ENCODE data around the gene OR6C76. TPM values are rescaled to one million over a fixed set of nuclear protein-coding genes. Genes with fewer than 3 reads are reported as not detected.
"Not testable (repeated sequence)": the region's sequence is repeated elsewhere in the genome, so short reads cannot be mapped to it uniquely, and the experiment has no call there.

The OR6C76 gene
- total RNA-seq (2014; rRNA removed; shearing (Covaris generic)): not detected in 2 replicates

DNA sequence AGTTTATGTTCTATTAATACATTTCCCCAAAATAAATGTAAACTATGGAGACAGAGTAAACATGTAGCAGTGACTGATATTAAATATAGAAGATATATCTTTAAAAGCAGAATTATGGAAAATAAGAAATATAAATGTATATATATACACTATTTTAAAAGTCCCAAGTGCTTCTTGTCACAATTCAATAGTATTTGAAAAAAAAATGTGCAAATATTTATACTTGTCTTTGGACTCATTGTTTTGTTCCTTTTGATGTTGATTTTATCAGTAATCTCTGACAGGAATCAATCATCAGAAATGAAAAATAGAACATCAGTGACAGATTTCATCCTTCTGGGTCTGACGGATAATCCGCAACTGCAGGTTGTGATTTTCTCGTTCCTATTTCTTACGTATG, at the start of gene OR6C76:
Gene OR6C76, plus strand, starts transcription at position 301 of the 400 bp plus-strand sequence. Its CDS starts 0 bp downstream, at position 301.
- no peak for DNase-seq (ENCODE audit: low read depth)

DNA sequence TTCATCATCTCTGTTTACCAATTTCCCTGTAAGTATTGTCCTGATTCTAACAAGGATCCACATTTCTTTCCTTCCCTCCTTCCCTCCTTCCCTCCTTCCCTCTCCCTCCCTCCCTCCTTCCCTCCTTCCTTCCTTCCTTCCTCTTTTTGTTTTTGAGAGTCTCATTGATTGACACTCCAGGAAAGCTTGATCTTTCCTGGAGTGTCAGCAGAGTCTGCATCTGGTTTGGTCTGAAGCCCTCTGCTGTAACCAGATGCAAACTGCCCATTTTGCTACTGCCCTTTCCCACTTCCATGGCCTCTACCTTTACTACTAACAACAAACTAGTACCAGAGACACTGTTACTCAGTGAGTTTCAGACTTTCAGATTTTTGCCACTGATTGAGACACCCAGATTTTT, 40.2 kb upstream of the OR6C76 start:
- DNase-seq (ENCODE audit: low read depth): no peak

DNA sequence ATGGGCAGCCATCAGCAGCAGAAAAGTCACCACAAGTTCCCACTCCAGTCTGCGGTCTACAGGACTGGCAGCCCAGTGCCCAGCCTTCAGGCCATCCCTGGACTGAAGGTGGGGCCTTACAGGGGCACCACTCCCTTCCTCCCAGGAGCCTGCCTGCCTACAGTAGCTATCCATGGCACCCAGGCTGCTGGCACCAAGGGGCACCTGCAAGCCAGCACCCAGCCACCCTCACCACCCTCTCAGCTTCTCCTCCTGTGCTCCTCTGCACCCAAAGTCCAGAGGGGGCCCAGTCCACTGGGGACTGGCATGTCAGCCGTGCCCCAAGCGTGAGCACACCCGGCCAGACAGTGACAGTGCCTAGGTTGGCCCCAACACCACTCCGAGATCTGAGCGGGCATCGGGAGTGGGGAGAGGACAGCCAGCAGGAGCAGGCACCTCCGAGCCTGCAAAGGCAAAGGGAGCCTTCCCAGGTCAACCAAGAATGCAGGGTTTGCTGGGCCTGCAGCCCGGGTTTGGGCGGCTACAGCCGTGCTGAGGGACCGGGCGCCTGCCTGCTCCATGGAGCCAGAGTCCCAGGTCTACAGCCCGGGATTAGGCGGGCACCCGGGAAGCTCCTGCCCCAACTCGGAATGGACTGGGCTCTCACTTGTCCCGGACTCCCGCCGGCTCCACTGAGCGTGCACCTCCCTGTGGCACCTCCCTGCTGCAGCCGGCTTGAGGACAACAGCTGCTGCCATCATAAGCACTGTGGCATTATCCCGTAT, 33.8 kb upstream of the OR6C76 start:
- peak; percentile 7 for DNase-seq (ENCODE audit: low read depth)

DNA sequence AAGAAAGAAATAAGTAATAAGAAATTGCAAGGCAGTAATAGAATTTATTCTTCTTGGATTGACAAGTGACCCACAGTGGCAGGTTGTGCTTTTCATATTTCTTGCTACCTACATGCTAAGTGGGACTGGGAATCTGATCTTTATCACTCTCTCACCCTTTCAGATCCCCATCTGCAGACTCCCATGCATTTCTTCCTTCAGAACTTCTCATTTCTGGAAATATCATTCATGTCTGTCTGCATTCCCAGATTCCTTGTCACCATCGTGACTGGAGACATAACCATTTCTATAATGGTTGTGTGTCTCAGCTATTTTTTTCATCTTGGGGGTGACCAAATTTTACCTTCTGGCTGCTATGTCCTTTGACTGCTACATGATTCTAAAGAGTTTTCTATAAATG, 29.7 kb upstream of the OR6C76 start:
- DNase-seq (ENCODE audit: low read depth): no peak

GRCh38 chr12:55400229-55400628, 25.8 kb upstream of the OR6C76 start, which contains the start of gene OR6C65:
Gene OR6C65 (plus strand): TSS chr12:55400529. CDS start chr12:55400529, 0 bp downstream.
- DNase-seq (ENCODE audit: low read depth): no peak

DNA sequence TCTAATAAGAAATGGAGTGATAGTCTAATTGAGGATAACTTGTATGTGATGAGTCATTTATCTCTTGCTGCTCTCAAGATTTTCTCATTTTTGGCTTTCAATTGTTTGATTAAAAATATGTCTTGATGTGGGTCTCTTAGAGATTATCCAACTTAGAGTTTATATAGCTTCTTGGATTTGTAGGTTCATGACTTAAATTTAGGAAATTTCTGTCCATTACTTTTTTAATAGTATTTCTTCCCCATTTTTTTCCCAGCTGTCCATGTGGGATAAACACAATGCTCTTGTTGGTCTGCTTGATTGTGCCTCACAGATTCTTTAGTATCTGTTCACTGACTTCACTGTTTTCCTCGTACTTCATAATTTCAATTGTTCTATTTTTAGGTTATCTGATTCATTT, 18.2 kb upstream of the OR6C76 start:
- no peak for DNase-seq (ENCODE audit: low read depth)

GRCh38 chr12:55409133-55409532, 16.9 kb upstream of the OR6C76 start:
- not testable (repeated sequence) for DNase-seq (ENCODE audit: low read depth)

GRCh38 chr12:55412138-55412537, 13.9 kb upstream of the OR6C76 start:
- DNase-seq (ENCODE audit: low read depth): not testable (repeated sequence)

GRCh38 chr12:55413498-55414388, 12.3 kb upstream of the OR6C76 start:
- peak; percentile 4 for DNase-seq (ENCODE audit: low read depth)

DNA sequence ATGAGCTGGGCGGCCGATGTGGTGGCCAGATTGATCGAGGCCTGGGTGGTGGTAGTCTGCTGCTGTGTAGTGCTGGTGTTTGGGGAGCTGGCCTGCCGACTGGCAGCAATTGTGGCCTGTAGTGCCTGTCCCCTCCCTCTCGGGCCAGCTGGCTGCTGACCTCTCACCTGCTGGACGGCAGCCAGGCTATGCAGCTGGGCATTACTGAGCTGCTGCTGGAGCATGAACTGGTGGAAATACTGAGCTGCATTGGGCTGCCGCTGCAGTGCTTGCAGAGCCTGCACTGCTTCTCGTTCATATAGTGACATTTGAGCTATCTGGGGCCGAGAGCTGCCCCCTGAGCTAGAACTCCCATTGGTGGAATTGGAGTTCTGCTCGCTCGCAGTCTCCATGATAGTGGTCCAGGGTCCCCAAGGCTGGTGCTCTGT, 11.6 kb upstream of the OR6C76 start:
- DNase-seq (ENCODE audit: low read depth): peak; percentile 7

DNA sequence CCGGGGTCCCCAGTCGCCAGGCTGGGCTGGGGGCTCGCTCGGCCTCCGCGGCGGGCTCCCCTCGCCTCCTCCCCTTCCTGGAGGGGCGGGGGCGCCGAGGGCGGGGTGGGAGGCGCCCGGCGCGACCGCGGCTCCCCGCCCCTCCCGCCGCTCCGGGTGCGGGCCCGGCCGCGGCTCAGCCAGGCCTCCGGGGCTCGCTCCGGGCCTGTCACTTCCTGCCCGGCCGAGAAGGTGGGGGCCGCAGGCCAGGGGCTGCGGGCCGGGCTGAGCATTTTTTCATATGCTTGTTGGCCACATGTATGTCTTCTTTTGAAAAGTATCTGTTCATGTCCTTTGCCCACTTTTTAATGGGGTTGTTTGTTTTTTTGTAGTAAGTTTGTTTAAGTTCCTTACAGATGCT, 11.2 kb upstream of the OR6C76 start:
- not testable (repeated sequence) for DNase-seq (ENCODE audit: low read depth)

GRCh38 chr12:55416961-55417360, 9.1 kb upstream of the OR6C76 start:
- no peak for DNase-seq (ENCODE audit: low read depth)

DNA sequence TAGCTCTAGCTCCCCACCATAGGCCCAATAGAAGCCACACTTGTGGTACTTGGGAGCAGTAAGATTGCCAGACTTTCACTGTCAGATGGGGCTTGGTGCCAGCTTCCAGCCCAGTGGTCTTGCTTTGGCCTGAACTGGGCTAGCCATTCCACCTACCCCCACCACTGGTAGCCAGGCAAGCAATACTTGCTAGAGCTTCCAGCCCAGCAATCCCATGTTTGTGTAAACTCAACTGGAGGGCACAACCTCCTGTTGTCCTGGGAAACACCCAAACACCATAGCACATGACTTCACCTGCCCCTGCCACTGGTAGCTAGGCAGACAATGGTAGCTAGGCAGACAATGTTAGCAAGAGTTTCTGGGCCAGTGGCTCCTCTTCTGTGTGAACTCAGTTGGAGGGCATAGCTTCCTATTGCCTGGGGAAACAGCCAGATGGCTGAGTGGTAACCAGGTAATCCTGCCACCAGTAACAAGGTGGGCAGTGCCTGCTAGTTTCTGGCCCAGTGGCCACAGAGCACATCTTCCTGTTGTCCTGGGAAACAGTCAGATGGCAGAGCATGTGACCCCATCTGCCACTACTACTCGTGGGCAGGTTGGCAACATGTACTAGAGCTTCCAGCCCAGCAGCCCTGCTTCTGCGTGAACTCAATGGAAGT, 5.6 kb upstream of the OR6C76 start:
- DNase-seq (ENCODE audit: low read depth): no peak

GRCh38 chr12:55428331-55429243, 2.5 kb downstream of the OR6C76 start:
- no peak for DNase-seq (ENCODE audit: low read depth)

DNA sequence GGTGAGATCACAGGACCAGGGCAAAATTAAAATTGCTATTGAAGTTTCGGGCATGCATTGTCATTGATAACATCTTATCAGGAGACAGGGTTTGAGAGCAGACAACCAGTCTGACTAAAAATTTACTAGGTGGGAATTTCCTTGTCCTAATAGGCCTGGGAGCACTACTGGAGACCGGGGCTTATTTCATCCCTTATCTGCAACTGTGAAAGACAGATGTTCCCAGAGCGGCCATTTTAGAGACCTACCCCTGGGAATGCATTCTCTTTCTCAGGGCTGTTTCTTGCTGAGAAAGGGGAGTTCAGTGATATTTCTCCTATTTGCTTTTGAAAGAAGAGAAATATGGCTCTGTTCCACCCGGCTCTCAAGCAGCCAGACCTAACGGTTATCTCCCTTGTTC, 15.2 kb downstream of the OR6C76 start:
- not testable (repeated sequence) for DNase-seq (ENCODE audit: low read depth)

DNA sequence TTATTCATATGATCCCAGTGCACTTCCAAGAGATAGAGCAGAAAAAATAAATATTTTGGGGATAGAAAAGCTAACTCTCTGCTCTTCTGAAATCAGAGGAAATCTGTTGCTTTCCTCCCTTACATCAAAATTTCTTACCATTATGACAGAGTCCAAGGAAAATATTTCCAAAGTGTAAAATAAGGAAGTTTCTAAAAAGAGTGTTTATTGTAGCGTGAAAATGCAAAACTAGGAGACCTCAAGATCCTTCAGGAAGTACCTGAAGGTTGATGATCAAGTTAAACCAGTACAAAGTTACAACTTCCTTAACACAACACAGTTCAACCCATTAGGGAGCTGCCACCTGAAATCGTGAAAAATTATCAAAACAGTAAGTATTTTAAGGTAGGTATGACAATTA, 17.7 kb downstream of the OR6C76 start, which contains the start of gene OR6C2:
Gene OR6C2, plus strand, starts transcription at position 301 of the 400 bp plus-strand sequence. CDS start 8,138 bp downstream, outside the sequence.
- no peak for DNase-seq (ENCODE audit: low read depth)

- no peak for DNase-seq (ENCODE audit: low read depth)
These were observed 19.3 kb downstream of the OR6C76 start for GRCh38 chr12:55445357-55445756.

GRCh38 chr12:55446326-55446725, 20.3 kb downstream of the OR6C76 start:
- DNase-seq (ENCODE audit: low read depth): peak; percentile 21

GRCh38 chr12:55448825-55449224, 22.8 kb downstream of the OR6C76 start:
- DNase-seq (ENCODE audit: low read depth): no peak

DNA sequence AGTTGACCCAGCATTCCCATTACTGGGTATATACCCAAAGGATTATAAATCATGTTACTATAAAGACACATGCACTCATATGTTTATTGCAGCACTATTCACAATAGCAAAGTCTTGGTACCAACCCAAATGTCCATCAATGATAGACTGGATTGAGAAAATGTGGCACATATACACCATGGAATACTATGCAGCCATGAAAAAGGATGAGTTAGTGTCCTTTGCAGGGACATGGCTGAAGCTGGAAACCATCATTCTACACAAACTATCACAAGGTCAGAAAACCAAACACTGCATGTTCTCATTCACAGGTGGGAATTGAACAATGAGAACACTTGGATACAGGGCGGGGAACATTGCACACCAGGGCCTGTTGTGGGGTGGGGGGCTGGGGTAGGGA, 38.9 kb downstream of the OR6C76 start:
- DNase-seq (ENCODE audit: low read depth): not testable (repeated sequence)

GRCh38 chr12:55467836-55468235, 41.8 kb downstream of the OR6C76 start:
- DNase-seq (ENCODE audit: low read depth): no peak
